Measurements from ENCODE around the gene ZNF554.
"Not testable (repeated sequence)": the region's sequence is repeated elsewhere in the genome, so short reads cannot be mapped to it uniquely, and the experiment has no call there.

The ZNF554 gene

DNA sequence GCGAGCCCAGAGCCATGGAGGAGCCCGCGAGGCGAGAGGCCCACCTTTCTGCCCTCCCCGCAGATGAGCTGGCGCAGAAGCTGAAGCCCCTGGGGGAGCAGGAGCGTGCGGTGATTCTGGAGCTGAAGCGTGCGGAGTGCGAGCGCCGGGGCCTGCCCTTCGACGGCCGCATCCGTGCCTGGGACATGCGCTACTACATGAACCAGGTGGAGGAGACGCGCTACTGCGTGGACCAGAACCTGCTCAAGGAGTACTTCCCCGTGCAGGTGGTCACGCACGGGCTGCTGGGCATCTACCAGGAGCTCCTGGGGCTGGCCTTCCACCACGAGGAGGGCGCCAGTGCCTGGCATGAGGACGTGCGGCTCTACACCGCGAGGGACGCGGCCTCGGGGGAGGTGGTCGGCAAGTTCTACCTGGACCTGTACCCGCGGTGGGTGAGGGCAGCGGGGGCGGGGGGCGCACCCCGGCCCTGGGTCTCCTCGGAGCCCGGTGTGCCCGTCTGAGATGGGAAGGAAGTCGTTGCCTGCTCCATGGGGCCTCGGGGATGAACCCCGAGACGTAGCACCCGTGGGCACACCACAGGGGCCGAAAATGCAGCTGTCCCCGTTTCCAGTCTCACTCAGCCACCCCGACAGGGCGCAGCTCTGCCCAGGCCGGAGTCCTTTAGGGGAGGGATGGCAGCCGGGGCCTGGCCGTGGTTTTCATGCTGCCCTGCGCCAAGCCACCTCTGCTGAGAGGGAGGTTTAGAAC is 12.1 kb upstream of the ZNF554 start:
- DNase-seq (ENCODE audit: low read depth): no peak

DNA sequence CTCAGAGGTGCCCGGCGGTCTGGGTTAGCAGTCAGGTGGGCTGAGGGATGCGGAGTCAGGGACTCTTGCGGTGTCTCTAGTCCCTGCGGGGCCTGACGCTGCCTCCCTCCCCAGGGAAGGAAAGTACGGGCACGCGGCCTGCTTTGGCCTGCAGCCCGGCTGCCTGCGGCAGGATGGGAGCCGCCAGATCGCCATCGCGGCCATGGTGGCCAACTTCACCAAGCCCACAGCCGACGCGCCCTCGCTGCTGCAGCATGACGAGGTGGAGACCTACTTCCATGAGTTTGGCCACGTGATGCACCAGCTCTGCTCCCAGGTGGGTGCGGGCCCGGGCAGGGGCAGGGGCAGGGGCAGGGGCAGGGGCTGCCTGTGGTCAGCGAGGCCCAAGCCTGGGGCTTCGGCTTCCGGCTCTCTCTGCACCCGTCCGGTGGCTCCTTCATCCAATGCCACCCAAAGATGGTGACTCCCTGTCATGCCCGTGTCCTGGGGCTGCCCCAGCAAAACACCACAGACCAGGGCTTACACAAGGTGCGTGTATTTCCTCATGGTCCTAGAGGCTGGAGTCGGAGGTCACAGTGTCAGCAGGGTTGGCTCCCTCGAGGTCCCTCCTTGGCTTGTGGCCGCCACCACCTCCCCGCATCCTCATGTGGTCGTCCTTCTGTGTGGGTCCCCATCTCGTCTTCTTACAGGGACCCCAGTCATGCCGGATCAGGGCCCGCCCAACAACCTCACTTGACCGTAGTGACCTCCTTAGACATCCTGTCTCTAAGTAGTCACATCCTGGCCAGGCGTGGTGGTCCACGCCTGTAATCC is 11.3 kb upstream of the ZNF554 start:
- no peak for DNase-seq (ENCODE audit: low read depth)

- DNase-seq (ENCODE audit: low read depth): no peak
Measured at GRCh38 chr19:2809387-2810140, 10.1 kb upstream of the ZNF554 start.

DNA sequence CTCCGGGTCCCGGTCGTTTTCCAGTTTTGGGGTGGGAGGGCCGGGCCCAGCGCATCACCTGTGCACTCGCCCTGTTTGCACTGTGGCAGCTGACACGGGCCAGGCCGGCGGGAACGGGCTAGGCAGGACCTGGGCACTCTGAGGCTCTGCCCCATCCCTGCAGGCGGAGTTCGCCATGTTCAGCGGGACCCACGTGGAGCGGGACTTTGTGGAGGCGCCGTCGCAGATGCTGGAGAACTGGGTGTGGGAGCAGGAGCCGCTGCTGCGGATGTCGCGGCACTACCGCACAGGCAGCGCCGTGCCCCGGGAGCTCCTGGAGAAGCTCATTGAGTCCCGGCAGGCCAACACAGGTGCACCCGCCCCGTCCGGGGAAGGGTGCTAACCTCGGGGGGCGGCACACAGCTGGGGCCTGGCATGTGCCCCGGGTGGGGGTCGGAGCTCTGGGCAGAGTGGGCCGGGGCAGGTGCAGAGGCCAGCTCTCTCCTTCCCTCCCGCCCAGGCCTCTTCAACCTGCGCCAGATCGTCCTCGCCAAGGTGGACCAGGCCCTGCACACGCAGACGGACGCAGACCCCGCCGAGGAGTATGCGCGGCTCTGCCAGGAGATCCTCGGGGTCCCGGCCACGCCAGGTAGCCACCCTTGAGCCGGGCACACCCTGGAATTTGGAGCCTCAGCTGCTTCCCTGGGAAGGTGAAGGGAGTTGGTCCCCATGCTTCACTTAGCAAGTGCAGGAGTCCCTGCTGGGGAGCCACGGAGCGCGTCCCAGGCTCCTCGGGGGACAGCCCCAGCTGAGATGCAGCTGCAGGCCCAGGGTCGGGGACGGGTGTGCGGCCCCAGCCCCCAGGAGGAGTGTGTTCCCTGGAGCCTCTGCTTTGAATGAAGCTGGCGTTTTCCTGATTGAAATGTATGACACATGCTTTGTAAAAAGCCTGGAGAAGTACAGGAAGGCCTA is 9.3 kb upstream of the ZNF554 start:
- no peak for DNase-seq (ENCODE audit: low read depth)

DNA sequence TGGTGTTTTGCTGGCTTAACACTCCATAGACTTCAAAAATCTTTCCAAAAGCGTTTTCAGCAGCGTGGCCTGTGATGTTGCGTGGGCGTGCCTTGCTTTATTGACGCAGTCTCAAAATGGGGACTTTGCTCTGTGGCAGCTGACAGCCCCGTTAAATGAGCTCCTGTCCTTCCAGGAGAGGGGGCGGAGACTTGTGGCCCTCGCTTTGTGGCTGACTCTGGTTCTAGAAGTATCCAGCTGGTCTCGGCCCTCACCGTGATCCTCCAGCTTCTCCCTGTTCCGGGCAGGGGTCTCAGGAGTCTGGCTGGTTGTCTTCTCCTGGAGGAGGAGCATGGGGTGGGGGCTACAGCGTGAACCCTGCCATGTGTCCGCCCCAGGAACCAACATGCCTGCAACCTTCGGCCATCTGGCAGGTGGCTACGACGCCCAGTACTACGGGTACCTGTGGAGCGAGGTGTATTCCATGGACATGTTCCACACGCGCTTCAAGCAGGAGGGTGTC is 8.4 kb upstream of the ZNF554 start:
- no peak for DNase-seq (ENCODE audit: low read depth)

- no peak for DNase-seq (ENCODE audit: low read depth)
Measured at GRCh38 chr19:2811735-2812413, 7.8 kb upstream of the ZNF554 start.

DNA sequence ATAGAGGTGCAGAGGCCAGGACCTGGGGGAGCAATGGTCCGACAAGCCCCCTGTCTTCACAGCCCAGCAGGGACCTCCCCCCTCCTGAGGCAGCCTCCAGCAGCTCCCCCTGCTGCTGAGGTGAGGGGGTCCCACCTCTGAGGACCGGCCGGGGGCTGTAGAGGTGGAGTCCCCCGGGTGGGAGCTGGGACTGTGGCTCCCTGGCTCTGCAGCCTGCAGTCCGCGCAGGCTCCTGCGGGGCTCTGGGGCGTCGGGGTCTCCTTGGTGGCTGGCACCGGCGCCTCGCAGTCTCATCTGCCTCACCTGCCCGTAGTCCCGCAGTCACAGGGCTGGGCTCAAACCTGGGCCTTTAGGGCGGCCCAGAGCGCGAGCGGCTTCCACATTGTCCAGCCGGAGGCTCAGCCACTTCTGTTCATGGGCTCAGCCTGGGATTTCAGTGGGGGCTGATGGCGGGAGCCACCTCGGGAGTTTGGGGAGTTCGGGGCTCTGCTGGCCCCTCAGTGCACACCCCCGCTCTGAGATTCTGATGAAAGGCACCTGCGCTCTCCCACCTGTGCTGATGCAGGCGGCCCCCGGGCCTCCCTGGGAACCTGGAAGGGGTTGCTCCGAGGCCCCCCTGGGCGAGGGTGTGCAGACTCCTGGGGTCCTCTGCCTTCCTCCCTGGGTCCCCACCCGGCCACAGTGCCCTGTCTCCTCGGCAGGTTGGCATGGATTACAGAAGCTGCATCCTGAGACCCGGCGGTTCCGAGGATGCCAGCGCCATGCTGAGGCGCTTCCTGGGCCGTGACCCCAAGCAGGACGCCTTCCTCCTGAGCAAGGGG is 7.0 kb upstream of the ZNF554 start:
- DNase-seq (ENCODE audit: low read depth): no peak

DNA sequence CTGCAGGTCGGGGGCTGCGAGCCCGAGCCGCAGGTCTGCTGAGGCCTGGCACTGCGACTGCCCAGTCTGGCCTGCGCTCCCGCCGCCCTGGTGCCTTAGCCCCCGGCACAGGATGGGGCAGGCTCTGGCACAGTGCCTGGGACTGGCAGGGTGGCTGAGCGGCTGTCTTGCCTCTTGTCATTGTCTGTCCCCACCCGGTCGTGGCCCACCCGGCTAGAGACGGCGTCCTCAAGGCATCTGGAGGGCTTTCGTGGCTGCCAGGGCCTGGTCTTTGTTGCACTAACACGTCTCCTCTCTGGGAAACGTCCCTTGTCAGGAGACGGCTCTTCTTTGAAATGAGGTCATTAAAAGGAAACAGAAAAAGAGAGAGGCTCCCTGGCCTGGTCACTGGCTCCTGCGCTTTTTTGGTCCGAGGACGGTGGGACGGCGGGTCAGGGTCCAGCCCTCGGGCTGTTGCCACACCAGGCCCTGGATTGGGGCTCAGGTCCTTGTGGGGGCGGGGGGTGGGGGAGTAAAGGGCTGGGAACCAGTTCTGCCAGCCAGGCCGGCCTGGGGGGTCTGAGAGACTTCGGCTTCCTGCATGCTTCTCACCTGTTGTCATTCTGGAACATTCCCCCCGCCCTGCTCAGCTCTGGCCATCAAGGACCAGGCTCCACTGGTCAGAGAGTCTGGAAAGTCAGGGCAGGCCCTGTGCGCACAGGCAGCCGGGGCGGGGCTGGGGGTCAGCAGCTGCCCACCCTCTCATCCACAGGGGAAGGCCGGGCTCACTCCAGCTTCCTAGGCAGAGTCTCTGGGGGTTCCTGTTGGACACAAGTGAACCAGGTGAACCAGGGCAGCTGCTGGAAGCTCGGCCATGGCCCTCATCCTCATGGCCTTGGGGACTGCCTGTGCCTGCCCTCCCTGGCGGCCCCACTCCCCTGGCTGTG is 6.2 kb upstream of the ZNF554 start:
- no peak for DNase-seq (ENCODE audit: low read depth)

GRCh38 chr19:2814426-2814825 is 5.2 kb upstream of the ZNF554 start:
- DNase-seq (ENCODE audit: low read depth): no peak

DNA sequence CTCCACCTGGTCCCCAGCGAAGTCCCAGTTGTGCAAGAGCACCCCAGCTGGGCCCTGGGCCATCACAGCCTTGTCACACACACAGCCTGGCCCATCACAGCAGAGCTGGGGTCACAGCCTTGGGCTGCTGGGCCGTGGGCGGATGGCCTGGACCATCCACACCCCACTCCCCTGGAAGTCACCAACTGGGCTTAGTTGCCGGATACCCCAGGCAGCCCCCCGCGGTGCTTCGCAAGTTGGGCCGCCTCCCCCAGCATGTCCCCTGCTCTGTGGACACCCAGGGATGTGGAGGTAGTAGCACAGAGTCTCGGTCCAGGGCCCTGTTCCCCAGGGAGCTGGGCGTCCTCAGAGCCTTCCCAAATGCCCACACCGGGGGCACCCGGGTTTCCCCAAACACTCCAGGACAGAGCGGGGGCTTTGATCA is 4.5 kb upstream of the ZNF554 start:
- no peak for DNase-seq (ENCODE audit: low read depth)

- DNase-seq (ENCODE audit: low read depth): no peak
Measured at GRCh38 chr19:2815923-2816322, 3.7 kb upstream of the ZNF554 start.

GRCh38 chr19:2816641-2817040 is 3.0 kb upstream of the ZNF554 start:
- DNase-seq (ENCODE audit: low read depth): no peak

DNA sequence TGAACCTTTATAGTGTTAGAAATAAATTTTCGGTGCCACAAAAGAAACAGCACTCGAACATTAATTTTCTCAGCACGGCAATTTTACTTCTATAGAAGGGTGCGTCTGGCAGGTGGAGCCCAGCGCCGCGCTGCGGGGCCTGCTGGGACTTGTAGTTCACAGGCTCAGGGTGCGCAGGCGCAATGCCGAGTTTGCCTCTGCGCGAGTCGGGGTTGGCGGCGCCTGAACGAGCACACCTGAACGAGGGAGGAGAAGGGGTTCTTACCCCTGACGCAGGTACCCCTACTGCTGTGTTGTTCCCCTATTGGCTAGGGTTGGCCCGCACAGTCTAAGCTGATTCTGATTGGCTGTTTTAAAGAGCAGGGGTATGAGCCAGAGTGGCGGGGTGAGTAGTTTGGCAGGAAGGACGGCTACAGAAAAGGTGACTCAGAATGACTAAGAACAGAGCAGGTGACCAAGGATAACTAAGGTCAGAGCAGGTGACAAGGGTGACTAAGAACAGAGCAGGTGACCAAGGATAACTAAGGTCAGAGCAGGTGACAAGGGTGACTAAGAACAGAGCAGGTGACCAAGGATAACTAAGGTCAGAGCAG is 2.3 kb upstream of the ZNF554 start:
- not testable (repeated sequence) for DNase-seq (ENCODE audit: low read depth)

DNA sequence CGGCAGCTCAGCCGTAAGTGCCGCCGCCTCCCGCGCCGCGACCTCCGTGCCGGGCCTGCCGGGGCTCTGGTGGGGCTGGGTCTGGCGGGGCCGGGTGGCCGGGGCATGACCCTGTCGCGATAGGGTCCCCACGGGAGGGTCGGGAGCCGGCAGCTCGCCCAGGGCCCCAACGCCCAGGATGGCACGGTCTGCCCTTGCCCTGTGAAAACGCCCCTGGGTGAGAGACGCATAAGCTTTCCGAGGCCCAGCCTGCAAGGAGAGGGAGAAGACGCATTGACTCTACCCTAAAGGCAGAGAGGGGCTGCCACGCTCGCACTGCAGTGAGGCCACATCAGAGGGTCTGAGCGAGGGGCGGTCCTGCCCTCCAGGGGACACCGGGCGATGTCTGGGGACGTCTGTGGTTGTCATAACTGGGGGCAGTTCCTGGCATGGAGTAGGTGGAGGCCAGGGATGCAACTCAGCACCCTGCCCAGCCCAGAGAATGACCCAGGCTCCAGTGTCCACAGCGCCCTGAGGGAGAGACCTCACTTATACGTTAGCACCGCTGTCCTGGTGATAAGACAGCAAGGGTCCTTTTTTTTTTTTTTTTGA is 539 bp downstream of the ZNF554 start:
- DNase-seq (ENCODE audit: low read depth): no peak

- no peak for DNase-seq (ENCODE audit: low read depth)
Measured at GRCh38 chr19:2822846-2823245, 3.2 kb downstream of the ZNF554 start.

DNA sequence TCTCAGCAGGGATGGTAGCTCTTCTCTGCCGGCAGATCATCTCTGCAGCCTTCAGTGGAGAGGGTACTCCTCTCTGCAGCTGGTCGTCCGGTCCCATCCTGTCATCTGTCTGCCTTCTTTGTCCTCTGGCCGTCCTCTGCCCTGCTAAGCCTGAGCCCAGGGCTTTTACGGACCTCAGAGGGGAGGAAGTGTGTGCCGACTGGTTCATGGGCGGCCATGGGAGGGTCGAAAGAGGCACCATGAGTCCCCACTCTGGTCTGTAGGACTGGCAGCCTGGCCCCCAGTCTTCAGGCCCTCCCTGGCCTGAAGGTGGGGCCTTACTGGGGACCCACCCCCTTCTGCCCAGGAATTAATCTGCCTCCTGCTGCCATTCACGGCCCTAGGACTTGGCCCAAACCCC is 4.0 kb downstream of the ZNF554 start:
- DNase-seq (ENCODE audit: low read depth): no peak

DNA sequence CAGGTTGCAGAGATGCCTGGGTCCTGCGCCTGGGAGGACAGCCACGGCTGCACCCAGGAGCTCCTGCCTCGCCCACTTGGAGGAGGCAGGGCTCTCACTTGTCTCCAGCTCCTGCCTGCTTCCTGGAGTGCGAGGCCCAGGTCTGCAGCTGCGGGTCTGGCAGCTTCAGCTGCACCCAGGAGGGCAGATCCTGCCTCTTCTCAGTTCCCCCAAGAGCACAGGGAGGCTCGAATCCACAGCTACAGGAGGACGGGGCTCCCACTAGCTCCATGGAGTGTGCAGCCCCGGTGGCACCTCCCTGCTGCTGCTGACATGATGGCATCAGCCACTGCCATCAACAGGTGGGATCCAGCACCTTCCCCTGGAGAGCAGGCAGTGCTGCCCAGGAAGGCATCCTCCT is 4.5 kb downstream of the ZNF554 start:
- no peak for DNase-seq (ENCODE audit: low read depth)

- no peak for DNase-seq (ENCODE audit: low read depth)
Measured at GRCh38 chr19:2827022-2827421, 7.4 kb downstream of the ZNF554 start.

Data from activated gamma-delta T cell treated with anti-CD3 and anti-CD28 coated beads, Interleukin-2, amount 50 U/mL, for 16 hours (primary cell).